Measurements from ENCODE around the gene DLGAP3. TPM values are rescaled to one million over a fixed set of nuclear protein-coding genes. Genes with fewer than 3 reads are reported as not detected.

Gene DLGAP3
- total RNA-seq, 1 donor from 2014 or later, result 0.10 TPM

GRCh38 chr1:34904236-34905097 lies 25.0 kb downstream of the DLGAP3 start:
- no peak for ATAC-seq
- DNase-seq (ENCODE audit: low spot score), result no peak

- ATAC-seq (no peak), DNase-seq (ENCODE audit: low spot score) (no peak)
These were observed 27.5 kb downstream of the DLGAP3 start for GRCh38 chr1:34901919-34902318.

GRCh38 chr1:34900775-34901502 lies 28.5 kb downstream of the DLGAP3 start:
- DNase-seq (ENCODE audit: low spot score), result no peak
- no peak for ATAC-seq

GRCh38 chr1:34899906-34900305 lies 29.5 kb downstream of the DLGAP3 start:
- DNase-seq (ENCODE audit: low spot score) (no peak), ATAC-seq (no peak)

GRCh38 chr1:34899471-34899870 lies 30.0 kb downstream of the DLGAP3 start:
- DNase-seq (ENCODE audit: low spot score), result no peak

GRCh38 chr1:34898330-34898761 lies 31.1 kb downstream of the DLGAP3 start:
- no peak for DNase-seq (ENCODE audit: low spot score)
- ATAC-seq, result no peak

More at GRCh38 chr1:34899471-34899870, 30.0 kb downstream of the DLGAP3 start:
- no peak for ATAC-seq

- ATAC-seq (no peak), DNase-seq (ENCODE audit: low spot score) (no peak)
These were observed 32.8 kb downstream of the DLGAP3 start for GRCh38 chr1:34896612-34897011.

- no peak for ATAC-seq
- DNase-seq (ENCODE audit: low spot score), result no peak
These were observed 39.7 kb downstream of the DLGAP3 start for GRCh38 chr1:34889705-34890104.

- no peak for ATAC-seq
- DNase-seq (ENCODE audit: low spot score), result no peak
These were observed 41.9 kb downstream of the DLGAP3 start for GRCh38 chr1:34887593-34887992.

- DNase-seq (ENCODE audit: low spot score) (no peak), ATAC-seq (peak; percentile 58)
These were observed 43.8 kb downstream of the DLGAP3 start for GRCh38 chr1:34885405-34886247.

- DNase-seq (ENCODE audit: low spot score) (no peak), ATAC-seq (peak; percentile 83)
These were observed 44.5 kb downstream of the DLGAP3 start for GRCh38 chr1:34884961-34885360.

GRCh38 chr1:34884536-34884935 lies 44.9 kb downstream of the DLGAP3 start:
- DNase-seq (ENCODE audit: low spot score) (no peak), ATAC-seq (no peak)

- ATAC-seq (no peak), DNase-seq (ENCODE audit: low spot score) (no peak)
These were observed 50.2 kb downstream of the DLGAP3 start for GRCh38 chr1:34879230-34879629.

GRCh38 chr1:34876406-34876805 lies 53.0 kb downstream of the DLGAP3 start:
- ATAC-seq (no peak), DNase-seq (ENCODE audit: low spot score) (no peak)

- ATAC-seq (no peak), DNase-seq (ENCODE audit: low spot score) (no peak)
These were observed 55.0 kb downstream of the DLGAP3 start for GRCh38 chr1:34874296-34874952.

GRCh38 chr1:34872133-34872503 lies 57.3 kb downstream of the DLGAP3 start:
- no peak for ATAC-seq
- no peak for DNase-seq (ENCODE audit: low spot score)

GRCh38 chr1:34871443-34872132 lies 57.9 kb downstream of the DLGAP3 start:
- no peak for DNase-seq (ENCODE audit: low spot score)
- no peak for ATAC-seq

- no peak for DNase-seq (ENCODE audit: low spot score)
- no peak for ATAC-seq
These were observed 59.1 kb downstream of the DLGAP3 start for GRCh38 chr1:34870395-34870794.

- ATAC-seq (no peak), DNase-seq (ENCODE audit: low spot score) (no peak)
These were observed 59.7 kb downstream of the DLGAP3 start for GRCh38 chr1:34869760-34870159.

Data from left lobe of liver (tissue), 2 donors.